ENCODE data around the gene NTNG1.

DNA sequence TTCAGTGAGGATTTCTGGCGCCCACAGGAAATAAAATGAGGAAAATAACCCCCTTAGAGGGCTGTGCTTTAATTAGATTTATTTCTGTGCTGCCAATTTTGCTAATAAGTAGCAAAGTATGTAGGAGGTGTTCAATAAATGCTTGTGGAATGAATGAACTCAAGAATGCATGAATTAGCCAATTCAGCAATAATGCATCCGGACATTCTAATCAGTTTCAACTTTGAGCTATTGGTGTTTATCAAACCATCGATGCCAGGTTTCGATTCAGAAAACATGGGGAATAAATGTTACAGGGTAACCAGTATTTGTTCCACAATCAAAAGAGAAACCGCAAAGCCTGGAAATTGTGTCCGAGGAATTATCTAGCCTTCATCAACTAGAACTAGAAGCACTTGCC lies 353.2 kb downstream of the NTNG1 start:
- TF ChIP-seq POLR2A (IDR thresholded peaks at IDR 0.05; ENCODE audit: low read depth, low read length) (no peak), BHLHE40 (IDR thresholded peaks at IDR 0.05; ENCODE audit: low read depth, low read length) (no peak), RCOR1 (IDR thresholded peaks at IDR 0.05; ENCODE audit: insufficient replicate concordance, low read length) (no peak), CTCF (conservative IDR thresholded peaks at IDR 0.05; ENCODE audit: low read depth, low read length) (no peak), CHD1 (IDR thresholded peaks at IDR 0.05; ENCODE audit: low read depth, low read length) (no peak), MXI1 (IDR thresholded peaks at IDR 0.05; ENCODE audit: borderline replicate concordance, low read depth, low read length) (no peak), CEBPB (IDR thresholded peaks at IDR 0.05; ENCODE audit: low read depth, low read length) (no peak), RAD21 (IDR thresholded peaks at IDR 0.05; ENCODE audit: low read length) (no peak)
- TF ChIP-seq, protein P1, sequence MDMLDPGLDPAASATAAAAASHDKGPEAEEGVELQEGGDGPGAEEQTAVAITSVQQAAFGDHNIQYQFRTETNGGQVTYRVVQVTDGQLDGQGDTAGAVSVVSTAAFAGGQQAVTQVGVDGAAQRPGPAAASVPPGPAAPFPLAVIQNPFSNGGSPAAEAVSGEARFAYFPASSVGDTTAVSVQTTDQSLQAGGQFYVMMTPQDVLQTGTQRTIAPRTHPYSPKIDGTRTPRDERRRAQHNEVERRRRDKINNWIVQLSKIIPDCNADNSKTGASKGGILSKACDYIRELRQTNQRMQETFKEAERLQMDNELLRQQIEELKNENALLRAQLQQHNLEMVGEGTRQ (IDR thresholded peaks at IDR 0.05; ENCODE audit: low read depth, low read length), result no peak

All from IMR-90 (cell line).